K562 (cell line): Measurements from ENCODE around the gene NIPSNAP2. TPM values are rescaled to one million over a fixed set of nuclear protein-coding genes. Genes with fewer than 3 reads are reported as not detected.

ENCODE experiments used
- ATF7 ChIP-seq: fragments of 450-650 bp; IDR thresholded peaks from 2 replicates; pipeline ENCODE4 v1.7.1; 2014; ENCODE audit warnings: mild to moderate bottlenecking, moderate library complexity
- CUX1 ChIP-seq: fragments of 200-800 bp; sonication (Bioruptor generic); IDR thresholded peaks from 2 replicates; pipeline ENCODE4 v1.6.1; 2016; ENCODE audit warnings: missing genetic modification characterization, missing compliant biosample characterization
- GABPA ChIP-seq: fragments of 200-800 bp; sonication (Bioruptor generic); conservative IDR thresholded peaks from 2 replicates; pipeline ENCODE4 v1.6.1; 2016; ENCODE audit warnings: low read depth, missing genetic modification characterization, missing compliant biosample characterization
- HNRNPUL1 ChIP-seq: fragments of 200-400 bp; formaldehyde crosslinking; IDR thresholded peaks from 2 replicates; pipeline ENCODE4 v1.6.1; 2017; ENCODE audit warnings: low read length
- JUND ChIP-seq, 2 experiments: IDR thresholded peaks; 2 replicates in 1 of 2; 3 replicates in 1 of 2; pipeline ENCODE4 v1.6.1; 2011; ENCODE audit warnings: borderline replicate concordance in 2 of 2, low read depth in 2 of 2, low read length in 2 of 2, improper control_type of control experiment in 1 of 2, missing biosample characterization in 1 of 2, missing genetic modification characterization in 1 of 2, missing genetic modification reagents in 1 of 2
- KDM1A ChIP-seq, 2 experiments: fragments of 450-650 bp; IDR thresholded peaks; 2 replicates each; pipeline ENCODE4 v1.6.1; 2016; ENCODE audit warnings: mild to moderate bottlenecking in 2 of 2
- KDM4B ChIP-seq, 2 experiments: fragments of 450-650 bp in 1 of 2; sonication (generic) in 1 of 2; IDR thresholded peaks; 2 replicates each; pipeline ENCODE4 v1.6.1; 2016 to 2017; ENCODE audit warnings: borderline replicate concordance in 2 of 2, antibody characterized with exemption in 1 of 2, low read depth in 1 of 2, mild to moderate bottlenecking in 1 of 2
- MIER1 ChIP-seq: fragments of 450-650 bp; IDR thresholded peaks from 2 replicates; pipeline ENCODE4 v1.6.1; 2016; ENCODE audit warnings: antibody characterized with exemption, mild to moderate bottlenecking, low read depth
- MNT ChIP-seq, 2 experiments: fragments of 450-650 bp; conservative IDR thresholded peaks; 2 replicates each; pipeline ENCODE4 v1.6.1; 2017; ENCODE audit warnings: mild to moderate bottlenecking in 2 of 2, moderate library complexity in 2 of 2
- NCOR1 ChIP-seq: fragments of 450-650 bp; IDR thresholded peaks from 2 replicates; pipeline ENCODE4 v1.6.1; 2016; ENCODE audit warnings: mild to moderate bottlenecking, moderate library complexity
- NR2F6 ChIP-seq: fragments of 450-650 bp; formaldehyde crosslinking; IDR thresholded peaks from 2 replicates; pipeline ENCODE4 v1.4.0; 2020; ENCODE audit warnings: mild to moderate bottlenecking
- PHB ChIP-seq: fragments of 250-450 bp; sonication (Bioruptor Pico); IDR thresholded peaks from 2 replicates; pipeline ENCODE4 v1.5.0; 2021
- RBFOX2 ChIP-seq: fragments of 200-400 bp; formaldehyde crosslinking; IDR thresholded peaks from 2 replicates; pipeline ENCODE4 v1.6.1; 2017; ENCODE audit warnings: low read depth, mild to moderate bottlenecking, low read length, moderate library complexity
- SREBF1 ChIP-seq: fragments of 150-350 bp; IDR thresholded peaks from 2 replicates; pipeline ENCODE4 v1.6.1; 2014; ENCODE audit warnings: antibody characterized with exemption, low read depth, low read length, borderline replicate concordance
- ZFPM2 ChIP-seq: fragments of 250-450 bp; sonication (Bioruptor Pico); IDR thresholded peaks from 2 replicates; pipeline ENCODE4 v1.5.1; 2022; ENCODE audit warnings: mild to moderate bottlenecking
- ZNF347 ChIP-seq: fragments of 450-650 bp; formaldehyde crosslinking; IDR thresholded peaks from 2 replicates; pipeline ENCODE4 v1.4.0; 2020; ENCODE audit warnings: low read depth, mild to moderate bottlenecking, moderate library complexity
- ZNF57 ChIP-seq: fragments of 450-650 bp; formaldehyde crosslinking; IDR thresholded peaks from 2 replicates; pipeline ENCODE4 v1.4.0; 2020; ENCODE audit warnings: mild to moderate bottlenecking, moderate library complexity
- ZNF740 ChIP-seq, 3 experiments: fragments of 200-800 bp in 1 of 3; sonication (Bioruptor generic) in 1 of 3; sonication (generic) in 1 of 3; formaldehyde crosslinking in 1 of 3; IDR thresholded peaks; 2 replicates each; pipeline versions ENCODE4 v1.6.1 to v1.8.0; 2016 to 2022; ENCODE audit warnings: mild to moderate bottlenecking in 2 of 3, missing compliant biosample characterization in 2 of 3, missing genetic modification characterization in 2 of 3, missing genetic modification reagents in 1 of 3
- polyA plus RNA-seq, 8 experiments: library from polyadenylated mRNA; depleted of rRNA in 4 of 8; stranded (reverse) in 5 of 8; unstranded in 3 of 8; fragments of >200 nt; fragmentation: Nextera tagmentation in 2 of 8; fragmentation: Illumina TruSeq in 1 of 8; extraction: Ambion mirVana in 2 of 8; extraction: Trizol in 1 of 8; gene quantifications; 2 replicates each; pipeline versions ENCODE4 v1.2.1 to v1.2.3, GENCODE V29; 2011 to 2014; ENCODE audit warnings: inconsistent platforms in 1 of 8, missing spikeins in 1 of 8
- total RNA-seq, 7 experiments: library from RNA; depleted of rRNA in 6 of 7; stranded (reverse); fragments of >200 nt in 6 of 7; fragmentation: Illumina TruSeq in 2 of 7; extraction: Trizol in 2 of 7; gene quantifications; 2 replicates each; pipeline versions ENCODE4 v1.2.1 to v1.2.3, GENCODE V29; 2011 to 2021; ENCODE audit warnings: low replicate concordance in 1 of 7
- TF ChIP-seq, protein P1 (sequence below): sonication (generic); formaldehyde crosslinking; IDR thresholded peaks from 2 replicates; pipeline ENCODE4 v1.9.0; 2022; ENCODE audit warnings: mild to moderate bottlenecking, missing genetic modification reagents

The NIPSNAP2 gene
- total and polyA plus RNA-seq, 9 of the 15 experiments (the other 6 are each of a cell fraction or from before 2014, with no cell fraction given): 24.9 to 107 (median 53.0) TPM

DNA sequence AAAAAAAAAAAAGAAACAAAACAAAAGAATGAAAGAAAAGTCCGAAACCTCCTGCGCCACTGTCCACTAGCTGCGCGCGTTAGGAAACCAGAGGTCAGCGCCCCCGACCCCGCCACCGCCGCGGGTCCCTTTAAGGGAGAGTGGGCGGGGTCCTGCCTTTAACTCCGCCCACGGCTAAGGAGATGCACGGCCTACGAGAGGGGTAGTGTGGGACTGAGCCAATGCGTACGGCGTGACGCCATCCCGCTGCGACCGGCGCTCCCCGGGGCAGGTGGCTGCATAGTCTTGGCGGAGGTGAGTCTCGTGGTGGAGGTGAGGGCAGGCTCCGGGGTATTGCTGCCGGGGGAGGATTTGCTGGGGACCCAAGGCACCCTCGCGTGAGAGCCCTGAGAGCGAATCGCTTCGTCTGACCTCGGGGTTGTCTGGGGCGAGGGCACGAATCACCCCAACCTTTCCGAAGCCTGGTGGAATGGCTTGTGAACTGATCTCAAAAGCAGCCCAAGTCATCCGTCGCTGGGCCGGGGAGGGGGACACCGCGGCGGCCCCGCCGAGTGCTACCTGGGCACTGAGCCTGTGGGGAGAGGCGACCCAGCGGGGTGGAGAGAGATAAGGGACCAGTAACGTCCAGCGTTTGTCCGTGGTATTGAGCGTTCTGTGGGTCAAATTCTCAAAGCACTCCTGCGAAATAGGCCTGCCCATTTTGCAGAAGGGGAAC lies 12.6 kb upstream of the NIPSNAP2 start, which contains the start of gene MRPS17 (continued):
- peak; percentile 90 to 97 for TF ChIP-seq MNT (conservative IDR thresholded peaks at IDR 0.05)
- no peak for TF ChIP-seq NR2F6
- TF ChIP-seq RBFOX2: peak; percentile 92
- TF ChIP-seq PHB (CRISPR knock-in tag): no peak
- TF ChIP-seq ATF7: peak; percentile 71
- no peak for TF ChIP-seq GABPA
- peak; percentile 54; the same call in 1 of the 2 replicates for TF ChIP-seq JUND (IDR thresholded peaks at IDR 0.05; ENCODE audit: borderline replicate concordance, low read depth, low read length)
- TF ChIP-seq JUND (tag; IDR thresholded peaks at IDR 0.05; ENCODE audit: borderline replicate concordance, low read depth, low read length): peak; percentile 22; the same call in 1 of the 3 replicates
- TF ChIP-seq NCOR1: 0 out of 2 replicates have a peak, but pooled peaks have one; percentile 14
- no peak for TF ChIP-seq CUX1
- TF ChIP-seq, protein P1, sequence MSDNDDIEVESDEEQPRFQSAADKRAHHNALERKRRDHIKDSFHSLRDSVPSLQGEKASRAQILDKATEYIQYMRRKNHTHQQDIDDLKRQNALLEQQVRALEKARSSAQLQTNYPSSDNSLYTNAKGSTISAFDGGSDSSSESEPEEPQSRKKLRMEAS (CRISPR knock-in tag): peak; percentile 95
- no peak for TF ChIP-seq ZNF347 (CRISPR knock-in tag)
- TF ChIP-seq KDM1A (IDR thresholded peaks at IDR 0.05): peak in 1 of 2 experiments; percentile 48; a peak in 1 of 4 replicates
- TF ChIP-seq ZNF740 (CRISPR knock-in tag; IDR thresholded peaks at IDR 0.05): no peak
- TF ChIP-seq ZNF740 (tag; IDR thresholded peaks at IDR 0.05): no peak
- TF ChIP-seq ZNF57 (CRISPR knock-in tag): no peak
- TF ChIP-seq HNRNPUL1: no peak
- no peak for TF ChIP-seq SREBF1
- TF ChIP-seq KDM4B (IDR thresholded peaks at IDR 0.05; ENCODE audit: borderline replicate concordance in 2 of 2, low read depth in 1 of 2): peak in 1 of 2 experiments; percentile 55; a peak in 1 of 4 replicates
- no peak for TF ChIP-seq MIER1
- TF ChIP-seq ZFPM2: no peak
